Iris pigment epithelial cell (primary cell): ENCODE measurements around the gene U2AF2.

ENCODE experiments used
- DNase-seq: peaks from one replicate; pipeline ENCODE4 v3.0.0-alpha.2; 2011; ENCODE audit warnings: low read depth

Gene U2AF2

DNA sequence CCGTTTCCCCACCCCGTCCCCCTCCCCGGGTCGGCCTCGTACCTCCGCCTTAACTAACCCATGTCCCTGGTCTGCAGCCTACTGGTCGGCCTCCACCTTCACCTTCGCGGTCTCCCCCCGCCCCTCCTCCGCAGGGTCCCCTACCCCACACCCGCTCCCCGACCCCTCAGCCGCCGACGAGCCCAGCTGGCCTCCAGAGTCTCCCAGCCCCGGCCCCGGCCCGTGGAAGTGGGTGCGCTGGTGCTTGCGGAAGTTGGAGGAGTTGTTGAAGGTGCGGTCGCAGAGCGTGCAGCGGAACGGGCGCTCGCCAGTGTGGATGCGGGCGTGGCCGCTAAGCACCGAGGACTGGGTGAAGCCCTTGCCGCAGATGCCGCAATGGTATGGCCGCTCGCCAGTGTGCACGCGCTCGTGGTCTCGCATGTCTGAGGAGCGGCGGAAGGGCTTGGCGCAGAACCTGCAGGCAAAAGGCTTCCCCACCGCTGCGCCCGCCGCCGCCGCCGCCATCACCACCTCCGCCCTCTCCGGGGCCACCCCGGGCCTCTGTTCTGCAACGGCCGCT, 33.1 kb upstream of the U2AF2 start:
- no peak for DNase-seq

DNA sequence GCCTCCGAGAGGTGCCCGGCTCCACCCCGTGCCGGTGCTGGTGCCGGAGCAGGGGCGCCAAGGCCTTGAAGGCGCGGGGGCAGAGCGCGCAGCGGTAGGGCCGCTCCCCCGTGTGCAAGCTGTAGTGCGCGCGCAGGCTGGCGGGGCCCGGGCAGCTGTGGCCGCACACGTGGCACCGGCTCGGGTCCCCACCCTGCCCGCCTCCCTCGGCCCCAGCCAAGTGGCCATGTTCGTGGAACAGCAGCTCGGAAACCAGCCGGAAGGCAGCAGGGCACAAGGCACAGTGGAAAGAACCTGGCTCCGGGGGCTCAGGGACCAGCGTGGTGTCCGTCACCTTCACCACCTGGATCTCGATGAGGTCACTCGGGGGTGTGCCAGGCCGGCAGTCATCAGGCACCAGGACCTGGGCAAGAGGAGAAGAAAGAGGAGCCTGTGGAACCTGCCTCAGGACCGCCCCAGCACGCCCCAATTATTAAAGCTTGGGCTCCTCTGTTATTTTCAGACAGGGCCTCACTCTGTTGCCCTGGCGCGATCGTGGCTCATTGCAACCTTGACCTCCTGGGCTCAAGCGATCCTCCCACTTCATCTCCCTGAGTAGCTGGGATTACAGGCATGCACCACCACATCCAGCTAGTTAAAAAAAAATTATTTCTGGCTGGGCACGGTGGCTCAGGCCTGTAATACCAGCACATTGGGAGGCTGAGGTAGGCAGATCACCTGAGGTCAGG, 32.4 kb upstream of the U2AF2 start:
- no peak for DNase-seq

DNA sequence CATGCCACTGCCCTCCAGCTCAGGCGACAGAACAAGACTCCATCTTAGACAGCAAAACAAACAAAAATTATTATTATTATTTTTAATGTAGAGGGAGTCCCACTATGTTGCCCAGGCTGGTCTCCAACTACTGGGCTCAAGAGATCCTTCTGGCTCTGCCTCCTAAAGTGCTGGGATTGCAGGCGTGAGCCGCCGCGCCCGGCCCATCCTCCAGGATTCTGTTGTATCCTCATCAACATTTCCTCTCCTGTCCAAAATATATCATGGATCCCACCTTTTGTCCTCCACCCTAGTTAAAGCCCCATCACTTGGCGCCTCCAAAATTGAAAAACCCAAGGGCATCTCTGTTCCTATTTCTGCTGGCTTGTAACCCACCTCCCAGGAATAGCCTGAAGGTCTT, 31.7 kb upstream of the U2AF2 start:
- no peak for DNase-seq

DNA sequence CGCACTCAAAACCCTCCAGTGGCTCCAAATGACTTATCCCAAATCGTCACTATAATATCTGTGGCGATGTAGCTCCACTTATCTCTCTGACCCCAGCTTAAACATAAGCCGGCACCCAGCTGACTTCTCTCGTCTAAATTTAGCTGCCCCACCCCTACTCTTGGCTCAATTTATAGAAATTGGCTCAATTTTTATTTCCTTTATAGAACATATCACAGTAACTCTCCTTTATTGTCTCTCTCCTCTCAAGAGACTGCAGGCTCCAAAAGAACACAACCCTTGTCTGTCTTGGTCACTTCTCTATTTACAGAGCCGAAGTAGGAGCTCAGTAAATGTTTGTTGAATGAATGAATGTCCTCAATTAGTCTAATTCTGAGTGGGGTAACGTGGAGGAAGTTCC, 31.3 kb upstream of the U2AF2 start:
- DNase-seq = no peak

DNA sequence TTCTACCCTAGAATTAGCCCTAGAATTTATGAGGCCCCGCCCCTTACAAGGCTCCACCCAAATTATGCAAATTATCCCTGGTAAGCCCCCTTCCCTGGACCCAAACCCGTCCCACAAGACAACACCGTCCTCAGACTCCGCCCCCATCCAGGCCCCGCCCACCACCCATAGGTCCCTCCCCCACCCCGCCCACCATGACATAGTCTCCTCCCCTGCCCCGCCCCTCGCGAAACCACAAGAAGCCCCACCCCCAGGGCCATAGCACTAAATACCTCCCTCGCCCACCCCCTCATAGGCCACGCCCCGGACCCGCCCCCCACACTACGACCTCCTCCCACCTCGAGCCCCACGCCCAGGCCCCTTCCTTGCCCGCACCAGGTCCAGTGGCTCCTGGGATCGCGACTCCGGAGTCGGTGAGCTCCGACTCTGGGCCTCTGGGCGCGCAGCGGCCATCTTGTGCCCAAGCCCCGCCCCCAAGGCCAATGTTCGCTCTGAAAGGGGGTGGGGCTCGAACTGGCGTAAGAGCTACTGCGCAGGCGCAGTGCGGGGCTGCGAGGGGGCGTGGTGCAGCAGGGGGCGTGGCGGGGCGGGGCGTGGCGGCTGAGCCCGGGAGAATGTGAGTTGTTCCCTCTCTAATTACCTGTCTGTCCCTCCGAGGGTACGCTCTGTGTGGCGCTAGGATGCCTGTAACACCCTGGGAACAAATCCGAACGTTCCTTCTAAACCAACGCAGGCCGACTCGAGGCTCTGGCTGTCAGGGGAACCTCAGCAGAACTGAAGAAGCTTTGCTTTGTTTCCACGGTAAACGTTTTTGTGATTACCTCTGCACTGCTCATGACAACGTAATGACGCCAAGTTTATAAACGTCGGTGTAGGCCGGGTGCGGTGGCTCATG, 30.5 kb upstream of the U2AF2 start, which contains the start of gene ZNF784:
Gene ZNF784, minus strand, starts transcription at position 458 of the 895 bp plus-strand sequence. Its CDS starts 5 bp downstream, at position 453.
- DNase-seq = peak; percentile 85

DNA sequence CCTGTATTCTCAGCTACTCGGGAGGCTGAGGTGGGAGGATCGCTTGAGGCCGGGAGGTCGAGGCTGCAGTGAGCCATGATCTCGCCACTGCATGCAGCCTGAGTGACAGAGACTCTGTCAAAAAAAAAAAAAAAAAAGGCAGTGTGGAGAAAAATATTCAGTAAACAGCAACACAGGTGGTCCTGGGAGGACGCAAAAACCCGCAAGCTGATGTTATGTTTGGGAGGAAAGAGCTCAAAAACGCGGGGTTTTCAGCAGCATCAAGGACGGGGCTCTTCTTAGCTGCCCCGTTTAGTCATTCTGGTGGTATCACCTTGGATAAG, 29.9 kb upstream of the U2AF2 start:
- no peak for DNase-seq

DNA sequence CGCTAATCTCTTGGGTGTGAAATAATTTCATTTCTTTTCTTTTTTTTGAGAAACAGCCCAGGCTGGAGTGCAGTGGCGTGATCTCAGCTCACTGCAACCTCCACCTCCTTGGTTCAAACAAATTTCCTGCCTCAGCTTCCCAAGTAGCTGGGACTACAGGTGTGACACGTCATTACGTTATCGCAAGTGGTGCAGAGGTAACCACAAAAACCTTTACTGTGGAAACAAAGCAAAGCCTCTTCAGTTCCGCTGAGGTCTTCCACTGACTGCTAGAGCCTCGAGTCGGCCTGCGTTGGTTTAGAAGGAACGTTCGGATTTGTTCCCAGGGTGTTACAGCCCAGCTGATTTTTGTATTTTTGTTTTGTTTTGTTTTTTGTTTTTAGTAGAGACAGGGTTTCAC, 28.5 kb upstream of the U2AF2 start:
- no peak for DNase-seq

DNA sequence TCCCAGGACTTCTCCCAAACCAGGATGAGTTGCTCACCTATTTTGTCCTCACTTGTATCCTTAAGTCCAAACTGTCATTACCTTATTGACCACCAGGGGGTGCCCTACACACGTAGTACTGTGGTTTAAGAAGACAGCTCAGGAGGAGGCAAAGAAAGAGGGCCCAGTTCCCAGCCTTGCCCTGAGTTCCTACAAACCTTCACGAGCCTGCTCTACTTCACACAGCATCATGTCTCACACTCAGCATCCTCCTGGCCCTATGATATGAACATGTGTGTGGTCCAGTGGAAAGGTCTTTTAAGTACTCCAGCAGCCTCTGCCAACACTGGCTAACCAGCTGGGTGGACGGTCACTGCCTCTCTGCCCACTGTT, 22.4 kb upstream of the U2AF2 start:
- DNase-seq = peak; percentile 95

DNA sequence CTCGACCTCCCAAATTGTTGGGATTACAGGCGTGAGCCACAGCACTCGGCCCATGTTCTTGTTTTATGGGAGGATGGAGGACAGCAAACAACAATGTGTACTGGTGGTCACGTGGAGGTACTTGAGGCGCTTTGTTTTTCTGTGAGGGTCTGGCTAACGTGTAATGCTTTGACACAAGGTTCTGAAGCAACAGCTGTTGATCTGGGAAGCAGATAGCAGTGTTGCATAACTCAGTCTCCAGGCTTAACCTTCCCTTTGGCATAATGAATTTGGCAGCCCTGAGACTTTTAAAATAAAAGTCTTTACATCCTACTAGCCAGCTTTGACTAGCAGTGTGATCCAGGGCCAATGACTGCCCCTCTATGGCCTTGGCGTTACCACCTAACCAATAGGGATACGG, 21.0 kb upstream of the U2AF2 start:
- no peak for DNase-seq

DNA sequence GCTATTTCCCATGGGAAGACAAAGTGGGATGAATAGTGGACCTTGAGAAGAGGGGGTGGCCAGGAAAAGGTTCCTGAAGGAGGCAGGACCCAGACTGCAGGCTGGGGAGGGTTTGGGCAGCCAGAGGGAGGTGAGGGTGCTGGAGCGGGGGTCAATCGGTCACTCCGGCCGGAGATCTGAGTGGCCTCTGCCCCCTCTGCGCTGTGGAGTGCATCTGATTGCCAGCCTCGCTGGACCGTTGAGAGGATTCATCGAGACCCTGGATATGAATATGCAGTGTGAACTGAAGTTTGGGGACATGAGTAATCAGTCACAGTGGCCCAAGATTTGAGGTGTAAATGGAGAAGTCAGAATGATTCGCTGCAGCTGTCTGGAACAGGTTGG, 19.5 kb upstream of the U2AF2 start:
- DNase-seq = no peak

DNA sequence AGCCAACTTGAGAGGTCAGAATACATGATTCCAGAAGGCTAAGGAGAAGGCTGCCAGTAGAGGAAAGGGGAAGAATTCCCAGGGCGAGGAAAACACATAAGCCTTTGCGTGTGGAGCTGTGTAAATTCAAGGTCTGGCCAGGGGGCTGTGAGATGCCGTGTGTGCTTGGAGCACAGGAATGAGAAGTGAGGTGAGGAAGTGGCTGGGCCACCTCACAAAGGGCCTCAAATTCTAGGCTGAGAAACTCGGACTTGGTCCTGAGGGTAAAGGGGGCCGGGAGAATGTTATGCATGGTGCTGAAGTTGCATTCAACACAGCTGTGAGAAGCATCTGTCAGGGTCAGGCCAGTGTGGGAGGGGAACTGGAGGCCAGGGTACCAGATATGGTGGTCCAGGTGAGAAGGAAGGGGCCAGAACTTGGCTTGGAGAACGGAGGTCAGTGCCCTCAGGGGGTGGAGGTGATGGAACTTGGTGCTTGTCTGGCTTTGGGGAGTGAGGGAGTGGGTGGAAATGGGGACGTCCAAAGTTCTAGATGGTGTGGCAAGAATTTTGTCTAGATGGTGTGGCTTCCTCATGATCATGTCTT, 18.9 kb upstream of the U2AF2 start:
- no peak for DNase-seq

DNA sequence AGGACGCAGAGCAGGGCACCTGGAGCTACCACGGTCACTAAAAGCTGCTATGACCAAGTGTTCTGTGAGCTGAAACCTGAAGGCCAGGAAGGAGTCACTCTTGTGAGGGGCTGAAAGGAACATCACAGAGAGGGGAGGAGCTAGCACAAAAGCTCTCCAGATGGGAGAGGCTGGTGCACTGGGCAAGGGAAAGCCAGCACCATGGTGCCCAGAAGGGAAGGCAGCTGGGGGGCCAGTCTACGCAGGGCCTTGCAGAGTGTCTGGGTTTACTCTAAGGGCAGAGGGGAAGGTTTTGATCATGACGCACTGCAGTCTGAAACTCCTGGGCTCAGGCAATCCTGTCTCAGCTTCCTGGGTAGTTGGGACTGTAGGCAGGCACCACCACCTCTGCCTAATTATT, 18.1 kb upstream of the U2AF2 start:
- DNase-seq = no peak

DNA sequence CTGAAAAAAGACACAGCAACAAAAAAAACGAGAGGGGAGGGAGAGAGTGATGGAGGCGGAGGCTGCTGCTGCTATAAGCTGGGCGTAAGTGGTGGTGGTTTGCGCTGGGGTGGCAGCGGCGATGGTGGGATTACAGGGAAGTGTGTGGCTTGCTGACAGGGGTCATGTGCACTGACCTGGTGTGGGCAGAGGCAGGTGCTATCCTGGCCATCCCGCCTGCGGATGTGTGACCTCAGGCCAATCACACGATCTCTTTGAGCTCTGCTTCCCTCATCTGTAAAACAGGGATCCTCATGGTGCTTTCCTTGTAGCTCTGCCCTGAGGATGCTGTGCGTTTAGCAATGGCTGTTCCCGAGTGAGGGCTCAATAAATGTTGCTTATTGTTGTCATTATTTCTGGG, 17.3 kb upstream of the U2AF2 start:
- DNase-seq = no peak

DNA sequence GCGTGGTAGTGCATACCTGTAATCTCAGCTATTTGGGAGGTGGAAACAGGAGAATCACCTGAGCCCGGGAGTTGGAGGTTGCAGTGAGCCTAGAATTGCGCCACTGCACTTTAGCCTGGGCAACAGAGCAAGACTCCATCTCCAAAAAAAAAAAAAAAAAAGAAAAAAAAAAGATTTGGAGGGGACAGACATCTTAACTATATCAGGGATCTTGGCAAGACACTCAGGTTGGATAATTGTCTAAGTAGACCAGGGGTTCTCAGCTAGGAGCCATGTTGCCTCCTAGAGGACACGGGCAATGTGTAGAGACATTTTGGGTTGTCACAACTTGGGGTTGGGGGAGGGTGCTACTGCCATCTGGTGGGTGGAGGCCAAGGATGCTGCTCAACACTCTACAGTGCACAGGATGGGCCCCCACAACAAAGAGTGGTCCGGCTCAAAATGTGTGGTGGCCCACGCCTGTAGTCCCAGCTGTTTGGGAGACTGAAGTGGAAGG, 15.9 kb upstream of the U2AF2 start:
- no peak for DNase-seq

DNA sequence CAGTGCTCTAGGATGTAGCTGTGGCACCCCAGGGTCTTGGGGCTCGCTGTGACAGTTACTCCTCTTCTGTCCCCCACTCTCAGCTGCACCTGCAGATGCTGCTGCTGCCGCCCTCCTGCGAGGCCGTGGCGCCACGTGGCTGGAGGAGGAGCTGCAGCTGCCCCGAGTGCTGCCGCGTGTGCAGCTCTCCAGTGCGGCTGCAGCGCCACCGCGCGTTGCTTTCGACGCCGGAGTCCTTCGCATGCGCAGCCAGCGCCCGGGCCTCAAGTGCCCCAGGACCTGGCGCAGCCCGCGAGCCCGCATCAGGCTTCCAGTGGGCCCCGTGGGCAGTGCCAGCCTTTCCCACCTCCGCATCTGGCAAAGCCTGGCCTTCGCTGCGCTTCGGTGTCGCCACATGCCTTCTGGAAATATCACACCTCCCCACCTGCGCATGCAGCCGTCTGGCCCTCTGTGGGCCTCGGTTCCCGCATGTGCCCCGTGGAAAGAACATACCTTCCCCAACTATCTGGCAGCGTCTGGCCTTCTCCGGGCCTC, 14.7 kb upstream of the U2AF2 start:
- DNase-seq = peak; percentile 86

DNA sequence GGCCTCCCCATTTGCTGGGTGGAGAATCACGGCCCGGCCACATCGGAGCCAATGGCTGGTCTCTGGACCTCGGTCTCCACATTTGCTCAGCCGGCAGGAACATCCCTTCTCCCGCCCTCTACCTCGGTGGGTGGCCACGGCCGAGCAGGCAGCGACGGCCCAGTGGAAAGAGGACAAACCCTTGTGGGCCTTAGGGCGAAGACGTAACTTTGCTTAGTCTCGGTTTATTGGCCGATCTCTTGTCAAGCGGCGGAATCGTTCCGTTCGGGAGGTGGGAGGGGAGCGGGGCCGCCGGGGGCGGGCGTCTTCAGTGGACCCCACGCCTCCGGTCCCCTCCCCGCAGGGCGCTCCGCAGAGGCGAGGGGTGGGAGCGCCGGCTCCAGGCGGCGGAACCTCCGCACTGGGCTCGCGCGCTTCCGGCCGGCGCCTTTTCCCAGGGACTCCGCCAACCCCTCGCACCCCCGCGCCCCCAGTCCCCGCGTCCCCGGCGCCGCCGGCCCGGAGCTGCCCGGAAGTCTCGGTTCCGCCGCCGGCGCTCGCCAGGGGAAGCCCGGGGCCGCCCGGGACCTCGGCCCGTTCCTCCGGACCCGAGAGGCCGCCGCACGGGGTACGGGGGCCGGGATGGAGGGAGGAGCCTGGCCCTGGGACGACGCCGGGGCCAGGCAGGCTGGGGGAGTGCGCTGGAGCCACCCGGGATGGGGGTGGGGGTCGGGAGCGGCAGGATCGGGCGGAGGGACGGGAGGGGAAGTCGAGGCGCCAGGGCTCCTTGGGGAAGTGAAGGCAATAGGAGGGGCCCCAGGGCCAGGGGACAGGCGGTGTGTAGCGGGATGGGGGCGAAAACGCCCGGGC, 14.0 kb upstream of the U2AF2 start, which contains the start of gene ZNF580:
Gene ZNF580, plus strand, starts transcription at position 426 of the 849 bp plus-strand sequence. CDS start 1,507 bp downstream, outside the sequence.
- DNase-seq = peak; percentile 93

DNA sequence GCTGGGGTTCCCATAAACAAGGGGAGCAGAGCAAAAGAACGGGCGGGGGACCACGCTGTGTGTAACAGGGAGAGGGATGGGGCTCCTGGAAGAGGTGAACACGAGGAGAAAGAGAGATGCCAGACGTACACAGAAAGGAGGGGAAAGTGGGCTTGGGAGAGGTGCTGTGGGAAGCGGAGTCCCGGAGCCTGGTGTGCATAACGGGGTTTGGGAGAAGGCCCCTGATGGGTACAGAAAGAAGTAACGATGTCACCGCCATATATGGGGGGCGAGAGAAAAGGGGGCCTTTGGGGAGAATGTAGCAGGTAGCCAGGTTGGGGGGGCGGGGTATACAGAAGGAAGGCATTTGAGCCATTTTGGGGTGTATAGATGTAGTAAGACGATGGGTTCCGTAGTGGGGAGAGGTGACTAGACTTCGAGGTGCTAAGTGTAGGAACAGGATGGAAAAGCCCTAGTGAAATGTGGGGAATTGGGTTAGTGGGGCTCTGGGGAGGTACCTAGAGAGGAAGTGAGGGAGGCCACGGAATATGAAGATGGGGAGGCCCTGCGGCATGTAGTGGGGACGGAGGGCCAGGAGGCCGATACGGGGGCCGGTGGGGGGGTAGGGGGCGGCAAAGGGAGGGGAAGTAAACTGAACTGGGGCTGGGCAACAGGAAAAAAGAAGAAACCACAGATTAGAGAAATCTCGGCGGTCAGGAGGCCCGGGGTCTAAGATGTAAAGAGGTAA, 13.2 kb upstream of the U2AF2 start:
- DNase-seq = peak; percentile 49

DNA sequence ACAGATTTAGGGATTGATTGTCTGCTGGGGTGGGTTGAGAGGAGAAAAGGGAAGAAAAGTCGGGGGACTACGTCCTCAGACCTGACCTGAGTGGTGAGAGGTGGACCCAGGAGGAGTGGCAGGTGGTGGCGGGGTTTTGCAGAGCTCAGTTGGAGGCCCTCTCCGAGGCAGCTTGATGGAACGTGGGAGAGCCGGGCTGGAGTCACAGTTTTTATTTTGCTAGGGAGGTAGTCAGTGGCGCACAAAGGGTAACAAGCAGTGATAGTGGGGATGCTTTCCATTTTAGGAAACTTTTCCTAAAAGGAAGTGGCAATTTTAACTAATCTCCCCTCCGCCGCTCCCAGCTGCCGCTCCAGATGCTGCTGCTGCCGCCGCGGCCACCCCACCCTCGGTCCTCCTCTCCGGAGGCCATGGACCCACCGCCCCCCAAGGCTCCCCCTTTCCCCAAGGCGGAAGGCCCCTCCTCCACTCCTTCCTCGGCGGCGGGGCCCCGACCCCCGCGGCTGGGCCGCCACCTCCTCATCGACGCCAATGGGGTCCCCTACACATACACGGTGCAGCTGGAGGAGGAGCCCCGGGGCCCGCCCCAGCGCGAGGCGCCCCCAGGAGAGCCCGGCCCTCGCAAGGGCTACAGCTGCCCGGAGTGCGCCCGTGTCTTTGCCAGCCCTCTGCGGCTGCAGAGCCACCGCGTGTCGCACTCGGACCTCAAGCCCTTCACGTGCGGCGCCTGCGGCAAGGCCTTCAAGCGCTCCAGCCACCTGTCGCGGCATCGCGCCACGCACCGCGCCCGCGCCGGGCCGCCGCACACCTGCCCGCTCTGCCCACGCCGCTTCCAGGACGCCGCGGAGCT, 12.5 kb upstream of the U2AF2 start:
- DNase-seq = peak; percentile 51

DNA sequence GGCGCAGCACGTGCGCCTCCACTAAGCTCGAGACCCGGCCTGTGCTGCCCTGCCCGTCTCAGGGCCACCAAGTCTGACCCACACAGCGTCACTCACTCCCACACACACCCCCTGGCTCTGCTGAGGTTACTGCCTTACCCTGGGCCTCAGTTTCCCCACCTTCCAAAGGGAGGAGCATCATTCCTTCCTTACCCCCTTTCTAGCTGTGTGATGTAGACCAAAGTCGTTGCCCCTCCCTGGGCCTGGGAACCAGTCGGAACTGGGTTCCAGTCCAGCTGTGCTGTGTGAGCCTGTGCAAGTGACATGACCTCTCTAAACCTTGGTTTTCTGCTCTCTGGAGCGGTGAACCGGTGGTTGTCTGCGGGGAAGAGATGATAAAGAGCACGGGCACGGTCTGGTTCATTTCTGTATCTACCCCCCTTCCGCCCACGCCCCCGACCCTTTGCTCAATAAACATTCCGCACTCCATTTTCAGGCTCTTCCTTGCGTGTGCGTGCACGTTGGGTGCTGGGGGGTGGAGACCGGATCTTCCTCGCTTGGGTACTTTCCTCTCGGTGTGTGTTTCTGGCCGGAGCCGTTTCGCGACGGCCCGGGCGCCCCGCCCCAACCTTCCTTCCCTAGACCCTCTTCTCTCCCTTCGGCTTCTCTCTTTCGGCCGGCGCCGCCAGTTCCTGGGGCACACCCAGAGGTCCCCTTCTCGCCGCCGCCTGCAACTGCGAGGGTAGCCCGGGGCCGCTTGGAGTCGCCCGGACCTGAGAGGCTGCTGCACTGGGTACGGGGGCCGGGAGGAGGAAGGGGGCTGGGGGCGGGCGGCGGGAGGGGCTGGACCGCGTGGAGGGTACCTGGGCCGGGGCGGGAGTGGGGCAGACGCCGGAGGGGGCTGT, 11.6 kb upstream of the U2AF2 start, which contains the start of gene ZNF581:
Gene ZNF581, plus strand, starts transcription at position 647 of the 884 bp plus-strand sequence. CDS start 923 bp downstream, outside the sequence.
- DNase-seq = peak; percentile 87
